GM19455 (cell line): ENCODE measurements around the gene TUBB4B.

ENCODE experiments used
- ATAC-seq: cut with Tn5 transposase; IDR thresholded peaks from one replicate; pipeline ENCODE4 v1.9.1; 2021; ENCODE audit not compliant: unreplicated experiment

The TUBB4B gene

GRCh38 chr9:137270929-137271695 lies 30.0 kb downstream of the TUBB4B start:
- ATAC-seq: no peak

DNA sequence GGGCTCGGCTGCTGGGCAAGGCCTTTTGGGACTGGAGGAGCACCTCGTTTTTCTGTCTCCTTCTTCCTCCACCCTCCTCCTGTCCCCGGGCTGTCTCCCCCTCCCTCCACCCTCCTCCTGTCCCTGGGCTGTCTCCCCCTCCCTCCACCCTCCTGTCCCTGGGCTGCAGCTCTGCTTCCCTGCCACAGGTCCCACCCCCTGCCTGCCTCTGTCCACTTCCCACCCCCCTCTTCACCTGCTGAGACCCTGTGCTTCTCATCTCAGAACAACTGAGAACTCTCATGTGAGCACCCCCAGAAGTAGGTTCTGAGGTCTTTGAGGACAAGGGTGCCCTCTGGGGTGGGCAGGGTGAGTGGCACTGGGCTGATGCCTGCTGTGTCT lies 30.6 kb downstream of the TUBB4B start:
- no peak for ATAC-seq

- ATAC-seq: no peak
Observed at GRCh38 chr9:137272241-137273094, 31.4 kb downstream of the TUBB4B start.

DNA sequence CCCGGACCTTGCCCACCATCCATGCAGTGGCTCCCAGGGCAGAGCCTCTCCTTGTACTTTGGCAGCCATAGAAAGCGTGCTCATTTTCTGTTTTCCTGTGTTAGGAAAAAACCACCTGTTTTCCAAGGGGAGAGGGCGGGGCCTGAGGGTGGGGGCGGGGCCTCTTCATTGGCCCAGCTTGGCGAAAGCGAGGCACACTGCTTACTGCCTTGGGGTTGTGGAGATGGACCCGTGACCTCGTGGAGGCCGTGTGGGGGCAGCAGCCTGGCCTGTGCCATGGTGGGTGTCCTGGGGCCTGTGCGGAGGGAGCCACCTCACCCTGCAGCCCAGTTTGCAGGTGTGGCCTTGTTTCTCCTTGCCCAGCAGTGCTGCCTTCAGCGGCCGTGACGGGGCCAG lies 32.0 kb downstream of the TUBB4B start:
- ATAC-seq: no peak

DNA sequence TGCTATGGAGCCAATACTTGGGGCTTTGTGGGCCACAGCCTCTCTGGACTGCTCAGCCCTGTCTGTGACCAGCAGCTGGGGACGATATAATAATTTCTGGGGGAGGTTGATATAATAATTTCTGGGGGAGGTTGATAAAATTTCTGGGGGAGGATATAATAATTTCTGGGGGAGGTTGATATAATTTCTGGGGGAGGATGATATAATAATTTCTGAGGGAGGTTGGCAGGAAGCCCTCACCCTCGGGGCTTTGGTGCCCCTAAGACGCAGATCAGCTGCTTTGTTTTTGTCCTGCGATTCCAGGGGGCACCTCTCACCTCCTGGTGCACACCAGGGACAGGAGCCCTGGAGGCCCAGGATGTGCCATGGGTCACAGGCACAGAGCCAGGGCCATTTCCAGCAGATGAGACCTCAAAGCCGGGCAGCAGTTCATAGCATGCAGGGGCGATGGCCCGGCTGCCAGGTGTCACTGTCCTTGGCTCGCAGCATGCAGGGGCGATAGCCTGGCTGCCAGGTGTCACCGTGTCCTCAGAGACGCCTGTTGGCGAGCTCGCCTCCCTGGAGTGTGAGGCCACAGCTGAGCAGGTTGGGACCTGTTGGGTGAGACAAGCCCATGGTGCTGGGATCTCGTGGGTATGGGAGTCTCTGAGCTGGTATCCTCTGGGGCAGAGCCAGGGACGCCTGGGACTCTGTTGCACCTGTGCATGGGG lies 32.7 kb downstream of the TUBB4B start:
- no peak for ATAC-seq

- no peak for ATAC-seq
Observed at GRCh38 chr9:137275203-137275587, 34.1 kb downstream of the TUBB4B start.

DNA sequence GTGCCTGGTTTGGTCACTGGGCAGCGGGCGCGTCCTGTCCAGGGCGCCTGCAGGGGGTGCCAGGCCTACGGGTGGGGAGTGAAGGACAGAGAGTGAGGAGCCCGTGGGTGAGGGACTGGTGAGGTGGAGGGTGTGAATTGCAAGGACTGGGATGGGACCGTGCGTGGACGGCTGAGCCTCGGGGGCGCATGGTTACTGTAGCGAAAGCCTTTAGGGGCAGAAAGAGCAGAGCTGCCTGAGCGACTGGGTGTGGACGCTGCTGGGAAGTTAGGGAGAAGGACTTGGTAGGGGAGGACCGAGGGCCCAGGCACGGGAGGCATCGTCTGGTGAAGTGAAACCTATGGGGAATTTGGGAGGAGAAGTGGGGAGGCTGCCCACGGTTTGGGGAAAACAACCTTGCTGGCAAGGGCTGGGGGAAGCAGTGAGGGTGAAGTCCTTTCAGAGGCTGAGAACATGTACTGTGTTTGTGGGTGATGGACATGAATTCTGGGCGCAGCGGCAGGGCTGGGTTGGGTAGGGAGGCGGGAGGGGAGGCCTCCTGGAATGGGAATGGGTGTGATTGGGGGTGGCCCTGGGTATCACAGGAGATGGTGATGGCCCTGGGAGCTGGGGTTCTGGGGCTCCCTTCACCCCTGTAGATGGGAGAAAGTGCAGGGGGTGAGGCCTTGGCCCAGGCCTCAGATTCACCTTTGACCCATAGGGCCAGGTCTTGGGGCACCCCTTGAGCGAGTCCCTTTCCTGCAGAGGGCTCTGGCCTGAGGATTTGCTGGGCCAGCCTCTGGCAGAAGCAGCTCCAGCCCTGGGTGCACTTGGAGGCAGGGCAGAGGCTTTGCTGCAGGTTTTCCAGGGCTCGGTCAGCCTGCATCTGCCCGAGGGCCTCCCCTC lies 34.7 kb downstream of the TUBB4B start:
- no peak for ATAC-seq

DNA sequence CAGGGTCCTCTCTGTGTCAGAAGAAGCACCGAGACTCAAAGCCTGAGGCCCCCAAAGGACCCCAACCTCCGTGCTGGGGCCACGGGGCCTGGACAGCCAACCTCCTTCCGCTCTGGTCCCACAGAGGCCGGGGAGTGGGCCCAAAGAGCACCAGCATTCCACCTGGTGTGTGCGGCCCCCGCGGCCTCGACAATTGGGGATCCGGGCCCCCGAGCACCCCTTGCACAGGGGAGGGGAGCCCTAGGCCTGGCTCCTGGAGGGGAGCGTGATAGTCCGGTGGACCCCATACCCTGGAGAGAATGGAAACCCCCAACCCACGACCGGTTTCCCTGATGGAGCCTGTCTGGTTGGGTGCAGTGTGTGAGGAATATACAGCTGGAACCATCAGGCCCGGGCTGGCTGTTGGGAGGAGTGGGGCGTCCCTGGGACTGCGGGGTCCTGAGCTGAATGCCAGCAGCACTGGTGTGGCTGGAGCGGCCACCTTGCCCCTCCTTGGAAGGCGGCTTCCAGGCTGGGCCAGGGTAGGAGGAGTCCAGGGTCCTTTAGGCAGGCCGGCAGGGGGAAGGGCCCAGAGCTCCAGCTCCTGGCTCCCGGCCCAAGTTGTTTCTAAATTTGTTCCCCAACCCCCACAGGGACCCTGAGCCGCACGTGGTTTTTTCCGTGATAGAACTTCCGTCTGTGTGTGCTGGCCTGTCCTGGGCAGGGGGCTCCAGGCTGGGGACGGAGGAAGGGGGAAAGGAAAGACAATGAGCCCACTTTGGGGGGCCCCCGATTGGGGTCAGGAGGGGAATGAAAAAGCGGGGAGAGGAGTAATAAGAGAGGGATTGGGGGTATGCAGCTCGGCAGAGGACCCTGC lies 35.6 kb downstream of the TUBB4B start:
- ATAC-seq: no peak

GRCh38 chr9:137277329-137278041 lies 36.4 kb downstream of the TUBB4B start, which contains the start of gene TOR4A:
Gene TOR4A (plus strand): TSS chr9:137277726. CDS start chr9:137278690, 964 bp downstream.
- ATAC-seq: peak; percentile 70

DNA sequence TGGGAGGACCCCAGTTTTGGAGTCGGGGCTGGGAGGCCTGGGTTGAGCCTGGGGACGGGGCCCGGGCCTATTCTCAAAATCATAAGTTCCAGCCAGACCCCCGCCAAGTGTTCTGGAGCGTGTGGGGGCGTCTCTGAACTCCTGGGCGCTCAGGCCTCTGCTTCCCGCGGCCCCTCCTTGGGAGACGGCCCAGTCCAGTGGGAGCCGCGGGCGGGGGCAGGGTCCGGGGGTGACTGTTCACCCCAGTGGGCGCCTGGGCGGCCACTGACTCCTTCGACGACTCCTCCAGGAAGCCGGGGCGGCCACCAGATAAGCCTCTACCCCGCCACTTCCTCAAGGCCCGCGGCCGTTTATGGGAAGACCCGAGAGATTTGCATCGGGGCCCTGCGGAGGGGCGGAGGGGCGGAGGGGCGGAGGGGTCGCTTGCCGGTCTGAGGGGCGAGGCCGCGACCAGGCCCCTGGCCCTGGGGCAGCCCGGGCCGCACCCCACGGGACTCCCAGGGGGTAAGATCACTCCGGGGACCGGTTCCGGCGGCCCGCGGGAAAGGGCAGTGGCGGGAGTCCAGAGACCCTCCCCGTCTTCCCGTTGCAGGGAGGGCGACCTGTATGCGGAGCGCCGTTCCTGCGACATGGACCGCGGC lies 37.1 kb downstream of the TUBB4B start:
- no peak for ATAC-seq

GRCh38 chr9:137278721-137279711 lies 37.9 kb downstream of the TUBB4B start:
- no peak for ATAC-seq

GRCh38 chr9:137279741-137280473 lies 38.8 kb downstream of the TUBB4B start:
- no peak for ATAC-seq

DNA sequence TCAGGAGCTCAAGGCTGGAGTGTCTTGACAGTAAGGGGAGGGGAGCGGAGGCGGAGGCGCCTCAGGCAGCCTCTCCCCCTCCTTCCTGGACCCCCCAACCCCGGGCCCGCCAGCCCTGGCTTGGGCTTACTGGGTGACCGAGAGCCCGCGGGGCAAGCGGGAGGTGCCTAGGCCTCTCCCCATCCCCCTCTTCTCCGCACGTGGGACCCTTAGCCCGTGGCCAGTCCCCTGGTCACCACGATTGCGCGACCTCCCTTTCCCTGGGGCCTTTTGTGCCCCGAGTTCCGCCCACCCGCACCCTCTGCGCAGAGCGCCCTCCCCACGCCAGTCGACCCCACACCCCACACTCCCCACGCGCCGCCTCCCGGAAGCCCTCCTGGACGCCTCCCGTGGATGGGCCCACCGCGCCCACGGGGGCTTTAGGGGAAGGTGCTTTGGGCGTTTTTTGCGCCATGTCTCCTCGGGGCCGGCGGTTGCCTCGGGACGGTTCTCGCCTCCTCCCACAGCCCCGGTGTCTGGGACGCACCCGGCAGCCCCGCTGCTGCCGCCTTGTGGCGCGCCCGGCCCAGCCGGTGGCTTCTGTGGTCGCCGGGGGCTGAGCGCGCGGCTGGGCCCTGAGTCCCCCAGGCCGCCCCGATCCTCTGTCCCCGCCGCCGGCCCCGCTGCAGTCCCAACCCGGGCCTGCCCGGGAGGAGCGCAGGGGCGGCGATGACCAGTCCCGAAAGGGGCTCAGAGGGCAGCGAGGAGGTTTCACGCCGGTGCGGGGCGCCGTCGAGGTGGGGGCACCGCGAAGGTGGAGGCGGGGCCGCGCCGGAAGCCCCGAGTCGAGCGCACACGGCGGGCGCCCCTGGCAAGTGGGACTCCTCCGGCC lies 39.6 kb downstream of the TUBB4B start:
- ATAC-seq: no peak

DNA sequence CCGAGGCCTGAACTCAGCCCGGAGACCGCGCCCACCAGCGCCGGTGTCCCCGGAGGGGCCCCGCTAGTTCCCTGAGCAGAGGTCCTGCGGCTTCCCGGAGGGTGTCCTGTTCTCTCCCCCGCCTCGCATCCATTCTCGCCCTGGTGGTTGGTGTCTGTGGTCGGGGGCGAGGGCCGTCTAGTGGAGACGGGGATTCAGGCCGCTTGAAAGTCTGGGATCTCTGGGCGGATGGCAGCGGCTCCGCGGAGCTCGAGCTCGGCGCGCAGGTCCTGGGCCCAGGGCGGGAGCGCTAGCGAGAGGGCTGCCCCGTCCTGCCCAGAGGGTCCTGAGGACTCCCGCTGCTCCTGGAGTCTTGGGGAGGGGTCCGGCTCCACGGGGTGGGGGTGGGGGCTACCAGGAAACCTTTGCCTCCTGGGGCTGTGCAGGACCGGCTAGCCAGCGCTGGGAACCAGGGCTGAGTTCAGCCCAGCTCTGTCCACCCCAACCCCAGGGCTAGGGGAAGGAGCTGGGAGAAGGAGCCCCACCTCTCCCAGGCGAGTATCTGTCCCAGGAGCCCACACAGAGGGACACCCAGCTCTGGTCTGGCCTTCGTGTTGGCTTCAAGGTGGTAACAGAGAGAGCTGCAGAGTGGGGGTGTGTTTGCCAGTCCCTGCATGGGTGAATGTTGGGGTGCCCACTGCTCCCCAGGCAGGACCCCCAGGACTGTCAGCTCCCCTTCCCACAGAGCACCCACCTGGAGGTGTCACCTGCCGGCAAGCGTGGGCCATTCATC lies 40.4 kb downstream of the TUBB4B start:
- ATAC-seq: no peak

DNA sequence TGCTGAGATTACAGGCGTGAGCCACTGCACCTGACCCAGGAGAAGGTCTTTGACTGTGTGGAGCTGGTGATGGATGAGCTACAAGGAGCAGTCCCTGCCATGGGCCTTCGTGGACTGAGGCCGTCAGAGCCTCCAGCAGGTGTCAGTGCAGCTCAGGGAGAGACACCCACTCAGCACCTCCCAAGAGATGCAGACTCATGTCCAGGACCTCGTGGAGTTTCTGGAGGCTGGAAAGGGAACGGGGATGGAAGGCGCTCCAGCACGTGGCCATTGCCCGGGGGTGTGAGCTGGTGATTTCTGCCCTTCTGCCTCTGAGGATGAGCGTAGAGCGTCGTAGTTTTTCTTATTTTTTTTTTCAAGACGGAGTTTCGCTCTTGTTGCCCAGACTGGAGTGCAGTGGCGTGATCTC lies 45.9 kb downstream of the TUBB4B start:
- ATAC-seq: no peak
